CD4-positive, alpha-beta T cell treated with Interleukin-15 for 1 hour (primary cell): ENCODE data around the gene ZNF57.
"Not testable (repeated sequence)": the region's sequence is repeated elsewhere in the genome, so short reads cannot be mapped to it uniquely, and the experiment has no call there.

ENCODE experiments used
- DNase-seq: peaks from one replicate; pipeline ENCODE4 v3.0.0-alpha.2; 2020

The ZNF57 gene

GRCh38 chr19:2900296-2901252, at the start of gene ZNF57:
Gene ZNF57 (plus strand): TSS chr19:2900928. CDS start chr19:2901046, 118 bp downstream.
- peak; percentile 98 for DNase-seq

- no peak for DNase-seq
Measured at GRCh38 chr19:2852598-2852997, 48.1 kb upstream of the ZNF57 start.

GRCh38 chr19:2853015-2853606, 47.6 kb upstream of the ZNF57 start:
- no peak for DNase-seq

GRCh38 chr19:2854849-2855248, 45.9 kb upstream of the ZNF57 start:
- DNase-seq, result no peak

- no peak for DNase-seq
Measured at GRCh38 chr19:2856457-2857050, 44.2 kb upstream of the ZNF57 start.

- no peak for DNase-seq
Measured at GRCh38 chr19:2858864-2859263, 41.9 kb upstream of the ZNF57 start.

GRCh38 chr19:2863816-2864215, 36.9 kb upstream of the ZNF57 start:
- DNase-seq, result no peak

- DNase-seq, result no peak
Measured at GRCh38 chr19:2865334-2866100, 35.2 kb upstream of the ZNF57 start.

- no peak for DNase-seq
Measured at GRCh38 chr19:2866495-2867024, 34.2 kb upstream of the ZNF57 start.

- peak; percentile 19 for DNase-seq
Measured at GRCh38 chr19:2867025-2867991, 33.4 kb upstream of the ZNF57 start, which contains the start of gene ZNF556. Gene ZNF556 (plus strand): TSS chr19:2867335. CDS start chr19:2867422, 87 bp downstream.

GRCh38 chr19:2869618-2870017, 31.1 kb upstream of the ZNF57 start:
- no peak for DNase-seq

- DNase-seq, result not testable (repeated sequence)
Measured at GRCh38 chr19:2872175-2872574, 28.6 kb upstream of the ZNF57 start.

GRCh38 chr19:2877398-2878331, 23.1 kb upstream of the ZNF57 start:
- DNase-seq, result no peak

- no peak for DNase-seq
Measured at GRCh38 chr19:2883686-2884439, 16.9 kb upstream of the ZNF57 start.

- no peak for DNase-seq
Measured at GRCh38 chr19:2885736-2886135, 15.0 kb upstream of the ZNF57 start.

GRCh38 chr19:2887391-2887914, 13.3 kb upstream of the ZNF57 start:
- no peak for DNase-seq

GRCh38 chr19:2888731-2889224, 11.9 kb upstream of the ZNF57 start:
- DNase-seq, result peak; percentile 85

GRCh38 chr19:2890531-2890930, 10.2 kb upstream of the ZNF57 start:
- not testable (repeated sequence) for DNase-seq

- no peak for DNase-seq
Measured at GRCh38 chr19:2896694-2897093, 4.0 kb upstream of the ZNF57 start.
